ENCODE data around the gene FGD3.

DNA sequence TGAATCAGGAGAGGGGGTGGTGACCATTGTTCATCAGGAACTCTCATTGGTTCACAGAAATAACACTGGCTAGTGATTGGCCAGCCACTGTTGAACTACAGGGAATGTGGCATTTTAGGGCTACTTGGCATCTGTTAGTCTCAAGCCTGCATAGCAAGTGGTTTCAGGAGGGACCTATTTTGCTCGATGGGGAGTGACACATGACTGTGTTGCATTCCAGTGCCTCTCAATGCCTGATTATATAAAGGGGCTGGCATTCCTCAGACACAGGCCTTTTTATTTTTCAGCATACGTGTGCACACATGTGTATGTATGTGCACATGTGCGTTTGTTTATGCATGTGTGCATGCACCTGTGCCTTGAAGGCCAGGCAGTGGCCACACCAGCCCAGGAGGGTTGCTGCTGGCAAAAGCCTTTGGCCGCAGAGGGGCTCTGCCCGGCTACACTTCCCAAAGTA lies 23.2 kb downstream of the FGD3 start:
- TF ChIP-seq, protein P1, sequence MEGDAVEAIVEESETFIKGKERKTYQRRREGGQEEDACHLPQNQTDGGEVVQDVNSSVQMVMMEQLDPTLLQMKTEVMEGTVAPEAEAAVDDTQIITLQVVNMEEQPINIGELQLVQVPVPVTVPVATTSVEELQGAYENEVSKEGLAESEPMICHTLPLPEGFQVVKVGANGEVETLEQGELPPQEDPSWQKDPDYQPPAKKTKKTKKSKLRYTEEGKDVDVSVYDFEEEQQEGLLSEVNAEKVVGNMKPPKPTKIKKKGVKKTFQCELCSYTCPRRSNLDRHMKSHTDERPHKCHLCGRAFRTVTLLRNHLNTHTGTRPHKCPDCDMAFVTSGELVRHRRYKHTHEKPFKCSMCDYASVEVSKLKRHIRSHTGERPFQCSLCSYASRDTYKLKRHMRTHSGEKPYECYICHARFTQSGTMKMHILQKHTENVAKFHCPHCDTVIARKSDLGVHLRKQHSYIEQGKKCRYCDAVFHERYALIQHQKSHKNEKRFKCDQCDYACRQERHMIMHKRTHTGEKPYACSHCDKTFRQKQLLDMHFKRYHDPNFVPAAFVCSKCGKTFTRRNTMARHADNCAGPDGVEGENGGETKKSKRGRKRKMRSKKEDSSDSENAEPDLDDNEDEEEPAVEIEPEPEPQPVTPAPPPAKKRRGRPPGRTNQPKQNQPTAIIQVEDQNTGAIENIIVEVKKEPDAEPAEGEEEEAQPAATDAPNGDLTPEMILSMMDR (IDR thresholded peaks at IDR 0.05) = no peak
- TF ChIP-seq POLR2AphosphoS5 (IDR thresholded peaks at IDR 0.05) = no peak
